COLO668 (cell line): ENCODE results near the gene LPCAT1.
"Not testable (repeated sequence)": the region's sequence is repeated elsewhere in the genome, so short reads cannot be mapped to it uniquely, and the experiment has no call there.

Source experiments
- DNase-seq: peaks from one replicate; lab custom pipeline; 2025; ENCODE audit not compliant: unreplicated experiment; lab: John Stamatoyannopoulos, UW

LPCAT1 gene

DNA sequence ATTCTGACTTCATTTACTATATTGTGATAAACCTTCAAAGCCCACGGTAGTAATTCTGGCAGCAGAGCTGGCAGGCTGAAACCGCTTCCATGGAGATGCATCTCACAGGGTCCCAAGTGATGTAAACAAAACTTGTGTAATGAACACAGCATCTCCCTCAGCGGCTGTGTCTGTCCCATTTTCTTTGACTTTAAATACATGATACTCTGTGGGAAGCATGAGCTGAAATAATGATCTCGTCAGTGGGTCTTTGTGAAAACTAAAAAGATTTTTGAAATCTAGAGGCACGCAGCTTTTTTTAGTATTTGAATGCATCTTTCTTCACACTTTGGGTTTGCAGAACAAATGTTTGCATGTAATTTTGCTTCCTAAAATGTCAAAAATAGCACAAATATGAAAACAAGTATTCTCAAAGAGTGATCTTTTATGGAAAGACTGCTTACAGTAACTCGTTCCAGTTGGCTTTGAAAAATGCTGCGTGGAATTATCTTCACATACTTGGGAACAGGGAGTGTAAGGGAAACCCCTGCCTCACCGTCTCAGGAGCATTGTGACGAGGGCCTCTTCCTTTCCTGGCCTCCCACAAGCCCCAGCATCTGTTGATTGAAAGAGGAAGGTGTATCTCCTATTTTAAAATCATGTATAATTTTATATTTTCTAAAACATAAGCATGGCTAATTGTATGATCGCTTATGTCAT is 18.1 kb upstream of the LPCAT1 start:
- no peak for DNase-seq

DNA sequence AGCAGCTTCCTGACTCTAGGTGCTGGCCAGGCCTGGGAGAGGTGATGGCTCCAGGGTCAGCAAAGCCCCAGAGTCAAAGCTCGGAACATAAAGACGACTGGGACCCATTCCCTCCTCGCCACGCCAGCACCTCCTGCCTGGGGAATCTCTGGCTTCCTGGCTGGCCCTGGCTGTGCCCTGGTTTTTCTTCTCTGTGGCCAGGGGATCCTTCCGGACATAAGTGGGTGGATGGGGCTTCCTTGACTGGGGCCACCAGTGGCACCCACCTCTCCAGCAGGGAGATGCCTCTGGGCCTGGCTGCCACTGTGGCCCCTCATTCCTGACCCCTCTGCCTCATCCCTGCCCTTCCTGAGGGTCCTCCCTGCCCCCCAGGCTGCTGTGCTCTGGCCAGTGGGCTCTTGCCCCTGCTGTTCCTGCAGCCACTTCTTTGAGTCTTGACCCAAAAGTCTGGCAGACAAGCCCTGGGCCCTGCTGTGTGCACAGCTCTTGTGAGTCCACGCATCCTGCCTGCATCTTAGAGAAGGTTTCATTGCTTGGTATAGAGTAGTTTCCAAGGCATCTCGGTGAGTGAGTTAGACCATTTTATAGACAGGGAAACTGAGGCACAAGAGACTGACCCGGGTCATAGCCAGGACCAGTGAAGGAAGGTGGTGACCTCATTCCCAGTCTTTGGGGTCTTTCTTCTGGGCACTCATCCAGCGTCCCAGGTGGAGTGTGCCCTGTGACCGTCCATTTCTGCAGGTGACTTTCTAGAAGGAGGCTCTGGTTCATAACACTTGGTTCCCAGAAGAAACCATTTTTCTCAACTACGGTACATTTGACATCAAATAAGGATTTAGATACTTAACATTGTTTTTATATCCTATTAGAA is 17.3 kb upstream of the LPCAT1 start:
- DNase-seq: no peak

DNA sequence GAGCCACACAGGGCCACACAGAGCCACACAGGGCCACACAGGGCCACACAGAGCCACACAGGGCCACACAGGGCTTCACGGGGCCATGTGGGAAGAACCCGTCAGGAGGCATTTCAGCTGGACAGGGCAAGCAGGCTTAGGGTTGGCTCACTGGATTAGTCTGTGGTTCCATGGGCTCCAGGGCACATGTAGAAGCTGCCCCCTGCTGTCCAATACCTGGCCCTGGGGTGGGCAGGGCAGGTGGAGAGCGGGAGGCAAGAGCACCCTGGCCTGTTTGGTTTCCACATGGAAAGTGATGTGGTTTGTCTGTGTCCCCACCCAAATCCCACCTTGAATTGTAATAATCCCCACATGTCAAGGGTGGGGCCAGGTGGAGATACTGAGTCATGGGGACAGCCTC is 16.4 kb upstream of the LPCAT1 start:
- DNase-seq: no peak

DNA sequence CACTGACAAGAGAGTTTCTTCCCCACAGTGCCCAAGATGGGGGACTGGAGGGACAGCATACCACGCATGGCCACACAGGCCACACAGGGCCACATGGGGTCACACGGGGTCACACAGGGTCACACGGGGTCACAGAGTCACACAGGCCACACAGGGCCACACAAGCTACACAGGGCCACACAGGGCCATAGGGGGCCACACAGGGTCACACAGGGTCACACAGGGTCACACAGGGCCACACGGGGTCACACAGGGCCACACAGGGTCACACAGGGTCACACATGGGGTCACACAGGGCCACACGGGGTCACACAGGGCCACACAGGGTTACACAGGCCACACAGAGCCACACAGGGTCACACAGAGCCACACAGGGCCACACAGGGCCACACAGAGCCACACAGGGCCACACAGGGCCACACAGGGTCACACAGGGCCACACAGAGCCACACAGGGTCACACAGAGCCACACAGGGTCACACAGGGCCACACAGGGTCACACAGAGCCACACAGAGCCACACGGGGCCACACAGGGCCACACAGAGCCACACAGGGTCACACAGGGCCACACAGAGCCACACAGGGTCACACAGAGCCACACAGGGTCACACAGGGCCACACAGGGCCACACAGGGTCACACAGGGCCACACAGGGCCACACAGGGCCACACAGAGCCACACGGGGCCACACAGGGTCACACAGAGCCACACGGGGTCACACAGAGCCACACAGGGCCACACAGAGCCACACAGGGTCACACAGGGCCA is 15.8 kb upstream of the LPCAT1 start:
- not testable (repeated sequence) for DNase-seq

DNA sequence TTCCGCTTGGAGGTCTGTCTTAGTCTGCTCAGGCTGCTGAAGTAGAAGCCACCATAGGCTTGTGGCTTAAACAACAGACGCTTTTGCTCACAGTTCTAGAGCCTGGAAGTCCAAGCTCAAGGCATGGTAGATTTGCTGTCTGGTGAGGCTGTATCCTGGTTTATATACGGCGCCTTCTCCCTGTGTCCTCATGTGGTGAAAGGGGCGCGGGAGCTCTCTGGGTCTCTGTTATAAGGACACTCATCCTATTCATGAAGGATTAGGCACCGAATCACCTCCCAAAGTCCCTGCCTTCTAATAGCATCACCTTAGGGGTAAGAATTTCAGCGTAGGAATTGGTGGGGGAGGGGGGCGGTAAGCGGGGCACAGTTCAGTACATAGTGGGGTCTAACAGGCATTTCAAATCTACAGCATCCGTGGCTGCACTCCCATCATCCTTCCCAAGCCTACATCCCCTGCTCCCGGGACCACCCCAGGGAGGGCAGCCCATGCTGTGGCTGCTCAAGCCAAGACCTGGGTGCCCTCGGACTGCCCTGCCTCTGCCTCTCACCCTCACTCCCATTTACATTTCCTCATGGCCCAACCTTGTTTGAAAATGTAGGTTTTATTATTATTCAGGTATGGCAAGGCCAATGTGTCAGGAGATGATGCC is 15.1 kb upstream of the LPCAT1 start:
- DNase-seq: no peak

DNA sequence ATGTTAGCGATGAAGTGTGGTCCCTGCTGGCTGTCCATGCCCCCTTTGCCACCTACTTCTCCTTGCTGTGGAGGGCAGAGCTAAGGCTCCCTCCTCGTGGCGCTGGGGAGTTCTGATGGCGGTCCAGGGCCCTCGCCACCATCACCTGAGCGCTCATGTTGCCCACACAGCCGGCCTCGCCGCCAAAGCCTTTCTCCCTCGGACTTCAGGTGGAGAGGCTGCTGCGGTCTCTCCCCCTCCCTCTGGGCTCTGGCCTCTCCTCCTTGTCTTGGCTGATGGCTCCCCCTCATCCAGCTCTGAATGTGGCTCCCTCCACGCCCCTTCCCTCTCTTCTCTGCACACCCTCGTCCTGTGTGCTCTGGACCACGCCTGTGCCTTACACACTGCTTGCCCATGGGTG is 14.5 kb upstream of the LPCAT1 start:
- DNase-seq: no peak

DNA sequence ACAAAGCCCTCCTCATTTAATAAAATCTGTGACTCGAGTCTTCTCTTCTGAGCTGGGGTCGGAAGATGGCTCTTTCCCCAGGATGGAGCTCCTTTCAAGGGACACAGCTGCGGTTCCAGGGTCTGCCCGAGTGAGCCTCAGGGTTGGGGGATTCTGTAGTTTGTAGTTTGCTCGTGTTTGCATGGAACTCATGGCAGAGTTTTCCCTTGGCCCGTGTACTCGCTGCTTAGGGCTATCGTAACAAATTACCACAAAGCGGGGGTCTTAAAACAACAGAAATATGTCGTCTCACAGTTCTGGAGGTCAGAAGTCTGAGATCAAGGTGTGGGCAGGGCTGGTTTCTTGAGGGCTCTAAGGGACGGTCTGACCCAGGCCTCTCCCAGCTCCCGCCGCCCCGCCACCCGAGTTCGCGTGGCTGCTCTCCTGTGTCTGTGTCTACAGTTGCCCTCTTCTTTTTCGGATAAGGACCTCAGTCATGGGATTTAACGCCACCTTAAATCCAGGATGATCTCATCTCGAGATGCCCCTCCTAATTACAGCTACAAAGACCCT is 13.9 kb upstream of the LPCAT1 start:
- no peak for DNase-seq

DNA sequence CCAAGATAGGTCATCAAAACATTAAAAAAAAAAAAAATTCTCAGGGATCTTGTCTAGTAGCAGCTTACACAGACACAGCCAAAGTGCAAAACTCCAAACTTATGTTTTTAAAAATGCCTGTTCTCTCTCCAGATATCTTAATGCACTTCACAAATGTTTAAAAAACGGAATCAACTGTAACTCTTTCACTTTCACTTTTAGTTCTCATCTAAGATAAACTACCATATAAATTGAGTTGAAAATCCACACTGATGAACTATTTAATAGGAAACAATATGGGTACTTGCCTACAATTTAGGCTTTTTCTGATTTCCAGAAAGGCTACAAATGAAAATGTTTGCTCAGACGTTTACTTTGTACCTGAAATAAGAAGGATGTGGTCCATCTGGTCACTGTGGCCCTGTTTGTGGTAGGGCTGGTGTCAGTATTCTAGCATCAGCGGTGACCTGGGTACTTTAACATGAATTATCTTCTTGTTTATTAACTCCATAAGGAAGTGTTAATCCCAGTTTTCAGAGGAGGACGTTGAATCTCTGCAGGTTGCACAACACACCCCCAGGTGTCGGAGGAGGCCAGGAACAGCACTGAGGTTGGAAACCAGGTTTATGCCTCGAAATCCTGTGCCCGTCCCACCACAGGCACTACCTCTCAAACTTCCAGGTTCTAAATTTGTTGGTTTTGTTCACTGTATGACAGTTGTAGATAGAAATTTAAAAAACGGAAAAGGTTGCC is 13.3 kb upstream of the LPCAT1 start:
- DNase-seq: no peak

DNA sequence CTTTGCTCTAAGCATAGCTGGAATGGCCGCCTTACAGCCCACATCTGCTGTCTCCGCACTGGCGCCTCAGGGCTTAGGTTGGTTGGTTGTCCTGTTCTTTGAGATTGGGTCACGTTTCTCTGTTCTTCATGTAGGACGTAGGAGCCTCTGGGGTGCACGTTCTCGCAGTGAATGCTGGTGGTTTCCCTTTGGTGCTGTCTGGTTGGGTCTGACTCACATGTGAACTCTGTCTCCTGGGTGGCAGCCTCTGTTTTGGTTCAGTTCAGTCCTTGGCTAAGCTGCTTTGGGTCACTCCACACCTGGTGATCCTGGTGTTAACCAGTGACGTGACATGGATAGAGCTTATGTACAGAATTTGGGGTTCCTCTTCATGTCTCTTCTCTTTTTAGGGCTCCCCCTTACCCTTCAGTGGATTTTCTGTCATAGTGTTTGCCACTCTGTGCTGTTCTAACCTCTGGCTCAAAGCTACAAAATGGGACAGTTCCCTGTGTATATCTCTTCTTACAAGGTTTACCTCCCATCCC is 12.6 kb upstream of the LPCAT1 start:
- DNase-seq: no peak

DNA sequence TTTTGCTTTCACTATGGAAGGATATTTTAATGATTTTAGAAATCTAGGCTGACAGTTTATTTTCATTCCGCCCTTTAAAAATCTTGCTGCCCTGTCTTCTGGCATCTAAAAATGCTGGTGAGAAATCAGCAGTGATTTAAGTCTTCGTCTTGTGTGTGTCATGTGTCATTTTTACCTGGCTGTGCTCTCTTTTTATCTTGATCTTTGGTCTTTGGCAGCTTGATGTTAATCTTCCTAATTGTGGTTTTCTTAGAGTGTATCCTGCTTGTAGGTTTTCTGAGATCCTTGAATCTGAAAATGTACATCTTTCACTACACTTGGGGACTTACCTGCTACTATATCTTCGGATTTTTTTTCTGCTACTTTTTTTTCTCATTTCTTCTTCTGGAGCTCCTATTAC is 11.9 kb upstream of the LPCAT1 start:
- DNase-seq: no peak

DNA sequence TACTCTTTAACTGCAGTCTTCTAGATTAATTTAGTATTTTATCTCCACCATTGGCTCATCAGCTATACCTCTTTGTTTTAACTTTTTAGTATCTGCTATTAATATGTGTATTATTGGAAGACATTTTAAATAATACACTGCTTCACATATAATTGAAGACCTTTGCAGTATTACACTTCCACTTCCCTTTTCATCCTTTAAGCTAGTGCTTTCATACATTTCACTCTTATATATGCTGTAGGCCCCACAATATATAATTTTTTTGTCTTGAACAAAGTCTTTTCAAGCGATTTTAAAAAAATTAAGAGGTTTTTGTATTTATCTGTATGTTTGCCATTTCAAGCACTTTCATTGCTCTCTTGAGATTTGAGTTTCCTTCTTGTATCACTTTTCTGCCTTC is 8.6 kb upstream of the LPCAT1 start:
- no peak for DNase-seq

DNA sequence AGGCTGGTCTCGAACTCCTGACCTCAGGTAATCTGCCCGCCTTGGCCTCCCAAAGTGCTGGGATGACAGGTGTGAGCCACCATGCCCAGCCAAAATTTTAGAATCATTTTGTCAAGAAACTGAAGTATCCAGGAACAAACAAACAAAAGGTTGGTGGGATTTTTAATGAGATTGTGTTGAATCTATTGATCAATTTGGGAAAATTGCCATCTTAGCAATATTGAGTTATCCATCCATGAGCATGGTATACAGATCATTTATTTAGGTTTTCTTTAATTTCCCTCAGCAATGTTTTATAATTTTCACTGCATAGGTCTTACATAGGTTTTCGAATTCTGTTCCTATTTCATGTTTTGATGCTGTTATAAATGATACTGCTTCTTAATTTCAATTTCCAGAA is 5.7 kb upstream of the LPCAT1 start:
- DNase-seq: no peak

DNA sequence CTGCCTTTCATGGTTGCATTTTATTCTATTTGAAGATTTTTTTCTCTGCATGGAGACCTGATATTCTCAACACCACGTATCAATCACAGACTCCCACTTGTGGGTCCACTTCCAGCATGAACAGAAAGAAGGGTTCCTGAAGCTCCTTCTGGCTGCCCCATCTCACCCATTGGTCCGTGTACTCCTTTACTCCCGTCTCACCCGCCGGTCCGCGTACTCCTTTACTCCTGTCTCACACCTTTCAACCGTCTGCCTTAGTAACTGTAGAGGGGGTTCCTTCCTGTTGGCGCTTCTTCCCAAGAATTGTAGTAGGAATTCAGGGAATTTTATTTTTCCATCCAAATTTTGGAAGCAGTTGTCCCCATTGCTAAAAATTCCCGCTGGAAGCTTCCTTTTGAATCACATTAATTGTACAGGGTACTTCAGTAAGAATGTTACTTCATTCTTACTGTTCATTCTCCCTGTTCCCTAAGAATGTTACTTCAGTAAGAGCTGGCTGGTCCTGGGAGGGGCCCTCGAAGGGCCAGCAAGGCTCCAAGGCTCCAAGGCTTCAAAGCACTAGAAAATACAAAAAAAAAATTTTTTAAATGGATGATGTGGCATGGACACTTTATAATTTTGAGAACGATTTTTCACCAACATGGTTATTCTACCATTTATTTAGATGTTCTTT is 3.9 kb upstream of the LPCAT1 start:
- no peak for DNase-seq

DNA sequence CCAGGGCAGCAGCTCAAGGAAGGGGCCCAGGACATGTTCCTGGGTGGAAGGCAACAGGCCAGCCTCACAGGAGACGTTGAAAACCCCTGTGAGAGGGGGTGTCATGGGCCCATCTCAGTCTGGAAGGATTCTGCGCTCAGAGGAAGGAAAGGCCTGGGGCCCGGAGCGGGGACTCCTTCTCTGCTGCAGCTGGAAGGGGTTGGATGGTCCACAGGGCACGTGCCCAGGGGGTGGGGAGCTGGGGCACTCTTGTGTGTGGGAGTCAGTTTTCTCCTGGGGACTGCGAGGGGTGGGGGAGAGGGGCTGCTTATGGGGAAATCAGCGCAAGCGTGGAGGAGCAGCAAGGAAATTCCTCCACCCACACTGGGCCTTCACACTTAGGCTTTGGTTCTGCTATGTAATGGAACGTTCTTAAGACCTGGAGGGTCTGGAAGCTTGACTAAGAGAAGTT is 2.9 kb upstream of the LPCAT1 start:
- DNase-seq: no peak

DNA sequence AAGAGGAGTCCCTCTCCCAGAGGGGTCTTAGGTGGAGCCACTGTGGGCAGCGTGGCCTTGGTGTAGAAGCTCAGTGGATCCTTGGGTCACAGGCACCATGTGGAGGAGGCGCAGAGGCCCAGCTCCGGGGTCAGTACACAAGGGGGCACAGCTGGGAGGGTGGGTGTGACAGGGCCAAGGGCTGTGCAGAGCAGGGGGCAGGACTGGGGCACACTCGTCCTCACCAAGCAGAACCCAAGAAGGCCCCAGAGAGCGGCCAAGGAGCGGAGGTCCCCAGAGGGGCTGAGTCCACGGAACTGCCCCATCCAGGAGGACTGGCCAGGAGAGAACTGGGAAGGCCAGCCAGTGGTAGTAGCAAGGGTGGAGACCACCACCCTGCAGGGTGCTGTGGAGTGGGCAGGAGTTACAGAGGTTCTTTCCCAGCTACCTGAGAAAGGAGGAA is 2.5 kb upstream of the LPCAT1 start:
- DNase-seq: no peak

DNA sequence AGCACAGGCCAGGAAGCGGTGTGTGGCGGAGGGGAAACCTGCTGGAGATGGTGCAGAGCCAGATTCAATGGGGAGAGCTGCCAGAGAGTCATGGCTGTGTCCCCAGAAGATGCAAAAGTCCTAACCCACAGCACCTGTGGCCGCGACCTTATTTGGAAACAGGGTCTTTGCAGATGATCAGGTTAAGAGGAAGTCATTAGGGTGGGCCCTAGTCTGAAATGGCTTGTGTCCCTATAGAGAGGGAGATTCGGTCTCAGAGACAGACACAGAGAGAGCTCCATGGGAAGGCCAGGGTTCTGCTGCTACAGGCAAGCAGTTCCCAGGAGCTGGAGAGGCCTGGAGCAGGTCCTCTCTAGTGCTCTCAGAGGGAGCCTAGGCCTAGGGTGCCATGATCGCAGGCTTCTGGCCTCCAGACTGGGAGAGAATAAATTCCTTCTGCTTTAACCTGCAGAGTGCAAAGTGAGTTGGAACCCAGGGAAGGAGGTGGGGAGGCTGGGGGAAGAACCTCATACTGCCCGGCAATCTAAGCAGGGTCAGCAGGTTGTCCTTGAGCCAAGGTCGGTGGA is 1.9 kb upstream of the LPCAT1 start:
- no peak for DNase-seq

DNA sequence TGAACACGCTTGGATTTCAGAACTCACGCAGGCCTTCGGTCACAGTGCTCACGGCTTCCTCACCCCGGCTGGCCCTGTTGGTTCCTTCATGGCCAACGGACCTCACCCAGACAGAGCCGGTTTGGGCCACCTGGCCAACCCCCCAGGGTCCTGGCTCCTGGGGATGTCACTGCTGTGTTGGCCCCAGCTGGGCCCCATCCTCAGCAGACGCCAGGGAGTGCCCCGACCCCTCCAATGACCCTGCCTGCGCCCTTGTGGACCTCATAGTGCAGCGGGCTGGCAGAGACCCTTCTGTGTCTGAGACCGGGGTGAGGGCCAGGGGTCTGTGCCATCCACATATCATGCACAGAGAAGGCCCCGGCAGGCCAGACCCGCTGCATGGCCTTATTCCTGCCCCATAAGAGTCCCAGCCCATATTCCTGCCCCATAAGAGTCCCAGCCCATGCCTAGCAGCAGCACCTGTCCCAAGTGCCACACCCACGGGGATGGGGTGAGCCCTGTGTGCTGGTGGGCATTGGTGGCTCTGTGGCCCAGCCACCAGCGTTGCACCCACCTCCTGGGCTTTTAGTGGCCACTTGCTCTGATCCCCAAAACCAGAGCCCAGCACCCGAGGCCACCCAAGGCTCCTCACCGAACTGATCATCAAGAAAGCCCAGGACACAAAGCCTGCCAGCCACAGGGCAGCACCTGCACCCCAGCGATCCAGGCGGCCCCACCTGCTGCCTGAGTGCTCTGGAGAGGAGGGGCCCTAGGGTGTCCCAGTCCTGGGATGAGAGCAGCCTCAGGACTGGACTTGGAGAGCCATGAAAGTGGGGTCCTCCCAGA is 1.3 kb upstream of the LPCAT1 start:
- no peak for DNase-seq

DNA sequence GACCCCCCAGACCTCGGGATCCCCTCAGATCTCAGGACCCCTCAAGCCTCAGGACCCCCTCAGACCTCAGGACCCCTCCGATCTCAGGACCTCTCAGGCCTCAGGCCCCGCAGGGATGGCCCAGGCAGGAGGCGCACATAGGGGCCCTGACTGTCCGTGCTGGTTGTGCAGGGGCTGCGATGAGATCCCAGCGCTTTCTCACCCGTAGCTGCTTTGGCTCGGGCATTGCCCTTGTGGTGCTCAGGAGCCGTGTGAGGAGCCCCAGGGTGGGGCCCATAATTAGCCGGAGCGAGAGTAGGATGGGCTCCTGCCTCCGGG is 680 bp upstream of the LPCAT1 start:
- DNase-seq: no peak

DNA sequence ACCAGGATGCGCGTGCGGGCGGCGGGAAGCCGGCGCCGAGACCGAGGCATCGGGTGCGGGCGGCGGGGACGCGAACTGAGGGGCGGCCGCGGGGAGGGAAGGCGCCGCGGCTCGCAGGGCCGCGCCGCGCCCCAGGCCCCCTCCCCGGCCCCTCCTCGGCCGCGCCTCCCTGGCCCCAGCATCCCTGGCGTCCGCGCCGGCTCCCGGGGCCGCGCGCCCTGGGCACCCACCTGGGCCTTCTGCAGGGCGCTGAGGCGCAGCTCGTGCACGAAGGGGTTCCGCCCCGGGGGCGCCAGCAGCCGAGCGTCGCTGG is 324 bp downstream of the LPCAT1 start:
- DNase-seq: peak; percentile 81
